K562 (cell line): ENCODE data around the gene GLT1D1. TPM values are rescaled to one million over a fixed set of nuclear protein-coding genes. Genes with fewer than 3 reads are reported as not detected.

ENCODE experiments used
- ATAC-seq: fragments of 200-7000 bp; cut with Tn5 transposase; 3 replicates; pipeline ENCODE4 v1.9.1; 2020; ENCODE audit warnings: moderate library complexity
- BruUV-seq: library from RNA; stranded (reverse); fragments of 400-500 nt; replicated peaks from 2 replicates; lab custom pipeline; 2021; lab: Mats Ljungman, UMichigan
- CTCF ChIA-PET: fragments of 300-600 bp; formaldehyde crosslinking; extraction: SDS; loops from one replicate; lab custom pipeline; 2021; ENCODE audit warnings: low intra/inter-chr PET ratio; lab: Yijun Ruan, JAX
- POLR2A ChIA-PET: fragments of 300-600, 350-650 bp; sonication (Branson Sonifier 250); formaldehyde crosslinking; extraction: SDS; loops from one replicate; lab custom pipeline; 2021; ENCODE audit warnings: antibody characterized with exemption, inconsistent platforms; lab: Yijun Ruan, JAX
- DNase-seq, 4 experiments: peaks; one replicate each; pipeline versions ENCODE4 v3.0.0 to v3.0.0-alpha.2; 2011 to 2018; ENCODE audit warnings: low spot score in 3 of 4, mixed read lengths in 3 of 4; ENCODE audit errors: extremely low read depth in 1 of 4
- FAIRE-seq: peaks from 2 replicates; lab custom pipeline; 2011; peaks lifted over from hg19 to GRCh38; lab: Jason Lieb, UNC
- H2AFZ ChIP-seq: 2 replicates; pipeline ENCODE4 v1.6.0; 2011; ENCODE audit warnings: low read depth, low read length, control low read depth, inconsistent platforms
- H3K27ac ChIP-seq: fragments of 200-600 bp; 3 replicates; pipeline ENCODE4 v1.8.0; 2011; ENCODE audit warnings: low read depth, mild to moderate bottlenecking, control low read depth, inconsistent platforms, low read length, moderate library complexity, mixed read lengths; ENCODE audit errors: extremely low read depth
- H3K27me3 ChIP-seq, 2 experiments: fragments of 300-600 bp in 1 of 2; 2 replicates in 1 of 2; 3 replicates in 1 of 2; pipeline versions ENCODE4 v1.6.0 to v1.8.0; 2011; ENCODE audit warnings: inconsistent platforms in 2 of 2, low read length in 2 of 2, mild to moderate bottlenecking in 1 of 2, mixed read lengths in 1 of 2, moderate library complexity in 1 of 2; ENCODE audit not compliant: control insufficient read depth in 2 of 2, insufficient read depth in 2 of 2
- H3K36me3 ChIP-seq: fragments of 300-600 bp; 3 replicates; pipeline ENCODE4 v1.8.0; 2011; ENCODE audit warnings: mild to moderate bottlenecking, low read length, inconsistent platforms; ENCODE audit not compliant: control insufficient read depth, insufficient read depth
- H3K4me1 ChIP-seq, 2 experiments: fragments of 200-600 bp in 1 of 2; replicated peaks in 1 of 2; 2 replicates in 1 of 2; 3 replicates in 1 of 2; pipeline versions ENCODE4 v1.5.1 to v1.8.0; 2011; ENCODE audit warnings: inconsistent platforms in 2 of 2, low read length in 2 of 2, mild to moderate bottlenecking in 1 of 2, mixed read lengths in 1 of 2, moderate library complexity in 1 of 2; ENCODE audit not compliant: control insufficient read depth in 2 of 2, insufficient read depth in 2 of 2
- H3K4me2 ChIP-seq: 2 replicates; pipeline ENCODE4 v1.6.1; 2011; ENCODE audit warnings: low read length, control low read depth, inconsistent platforms, mixed read lengths; ENCODE audit not compliant: insufficient read depth
- H3K4me3 ChIP-seq: fragments of 200-600 bp; sonication (generic), shearing (Covaris generic); 2 replicates; pipeline ENCODE4 v1.5.1; 2016; ENCODE audit warnings: control low read depth, inconsistent platforms
- H3K79me2 ChIP-seq: fragments of 200-600 bp; 3 replicates; pipeline ENCODE4 v1.8.0; 2011; ENCODE audit warnings: low read length, inconsistent platforms; ENCODE audit not compliant: control insufficient read depth, insufficient read depth
- H3K9ac ChIP-seq, 2 experiments: 2 replicates each; pipeline versions ENCODE4 v1.6.0 to v1.6.1; 2011; ENCODE audit warnings: low read depth in 2 of 2, low read length in 2 of 2, control low read depth in 1 of 2, inconsistent platforms in 1 of 2, mild to moderate bottlenecking in 1 of 2, mixed read lengths in 1 of 2; ENCODE audit not compliant: insufficient read depth in 1 of 2
- H3K9me1 ChIP-seq: one replicate; pipeline ENCODE4 v1.6.0; 2011; ENCODE audit warnings: inconsistent platforms, mild to moderate bottlenecking, low read length, moderate library complexity; ENCODE audit not compliant: control insufficient read depth, insufficient read depth
- H3K9me3 ChIP-seq: replicated peaks from 2 replicates; pipeline ENCODE4 v1.5.1; 2011; ENCODE audit warnings: low read depth, low read length, inconsistent platforms; ENCODE audit not compliant: control insufficient read depth, insufficient read depth
- H4K20me1 ChIP-seq: replicated peaks from 2 replicates; pipeline ENCODE4 v1.6.1; 2011; ENCODE audit warnings: low read length, inconsistent platforms, mixed read lengths; ENCODE audit not compliant: control insufficient read depth, insufficient read depth
- CBFA2T3 ChIP-seq: fragments of 450-650 bp; IDR thresholded peaks from 2 replicates; pipeline ENCODE4 v1.6.1; 2017
- CBX8 ChIP-seq: fragments of 200-600 bp; sonication (generic); IDR thresholded peaks from 2 replicates; pipeline ENCODE4 v1.6.1; 2012; ENCODE audit warnings: borderline replicate concordance, mixed run types, low read depth, mild to moderate bottlenecking, moderate library complexity, mixed read lengths, low read length, control low read depth, inconsistent platforms; ENCODE audit not compliant: poor library complexity, severe bottlenecking; ENCODE audit errors: extremely low read depth
- CLOCK ChIP-seq: fragments of 250-450 bp; sonication (Bioruptor Pico); IDR thresholded peaks from 2 replicates; pipeline ENCODE4 v1.4.0; 2020; ENCODE audit warnings: mild to moderate bottlenecking, moderate library complexity, borderline replicate concordance
- CTCF ChIP-seq, 3 experiments: IDR thresholded peaks in 2 of 3; conservative IDR thresholded peaks in 1 of 3; 2 replicates each; pipeline ENCODE4 v1.5.1; 2011 to 2012; ENCODE audit warnings: low read length in 3 of 3, mild to moderate bottlenecking in 3 of 3, control low read depth in 2 of 3, improper control_type of control experiment in 1 of 3, inconsistent platforms in 1 of 3, low read depth in 1 of 3, mixed read lengths in 1 of 3, moderate library complexity in 1 of 3; ENCODE audit not compliant: insufficient read depth in 2 of 3
- FOXJ3 ChIP-seq: sonication (generic); formaldehyde crosslinking; IDR thresholded peaks from 2 replicates; pipeline ENCODE4 v1.4.0; 2020; ENCODE audit warnings: mild to moderate bottlenecking, missing genetic modification reagents
- PHF20 ChIP-seq: fragments of 450-650 bp; IDR thresholded peaks from 2 replicates; pipeline ENCODE4 v1.6.1; 2018; ENCODE audit not compliant: partially characterized antibody
- PML ChIP-seq: IDR thresholded peaks from 2 replicates; pipeline ENCODE4 v1.6.1; 2012; ENCODE audit warnings: low read length, inconsistent platforms
- SMC3 ChIP-seq: conservative IDR thresholded peaks from 2 replicates; pipeline ENCODE4 v1.6.1; 2011; ENCODE audit warnings: low read depth, low read length, improper control_type of control experiment; ENCODE audit not compliant: insufficient read depth
- ZNF274 ChIP-seq: IDR thresholded peaks from 2 replicates; pipeline ENCODE4 v1.6.1; 2011; ENCODE audit warnings: low read depth, mild to moderate bottlenecking, low read length, moderate library complexity, borderline replicate concordance
- ZNF347 ChIP-seq: fragments of 450-650 bp; formaldehyde crosslinking; IDR thresholded peaks from 2 replicates; pipeline ENCODE4 v1.4.0; 2020; ENCODE audit warnings: low read depth, mild to moderate bottlenecking, moderate library complexity
- ZNF586 ChIP-seq: fragments of 450-650 bp; formaldehyde crosslinking; conservative IDR thresholded peaks from 2 replicates; pipeline ENCODE4 v1.4.0; 2020; ENCODE audit warnings: mild to moderate bottlenecking, moderate library complexity
- WGBS: fragments of 100-300 bp; shearing (Covaris generic); methylation state at CpG from one replicate; pipeline ENCODE4 v1.1.6; 2016; ENCODE audit warnings: low coverage, mixed read lengths; ENCODE audit not compliant: insufficient coverage; ENCODE audit errors: missing lambda C conversion rate; 5-methylcytosine and 5-hydroxymethylcytosine counted together
- in situ Hi-C: fragments of 300-500 bp; cut with MboI; formaldehyde crosslinking; loops from 4 replicates; pipeline ENCODE4 v1.15.0; 2018; ENCODE audit warnings: inconsistent platforms, mixed read lengths
- intact Hi-C: fragments of 100-400 bp; cut with micrococcal nuclease; formaldehyde crosslinking; loops from 2 replicates; pipeline ENCODE4 v1.14.2; 2022
- polyA plus RNA-seq, 8 experiments: library from polyadenylated mRNA; depleted of rRNA in 4 of 8; stranded (reverse) in 5 of 8; unstranded in 3 of 8; fragments of >200 nt; fragmentation: Nextera tagmentation in 2 of 8; fragmentation: Illumina TruSeq in 1 of 8; extraction: Ambion mirVana in 2 of 8; extraction: Trizol in 1 of 8; gene quantifications; 2 replicates each; pipeline versions ENCODE4 v1.2.1 to v1.2.3, GENCODE V29; 2011 to 2014; ENCODE audit warnings: inconsistent platforms in 1 of 8, missing spikeins in 1 of 8
- total RNA-seq, 7 experiments: library from RNA; depleted of rRNA in 6 of 7; stranded (reverse); fragments of >200 nt in 6 of 7; fragmentation: Illumina TruSeq in 2 of 7; extraction: Trizol in 2 of 7; gene quantifications; 2 replicates each; pipeline versions ENCODE4 v1.2.1 to v1.2.3, GENCODE V29; 2011 to 2021; ENCODE audit warnings: low replicate concordance in 1 of 7
- TF ChIP-seq, protein P1 (sequence below): fragments of 450-650 bp; IDR thresholded peaks from 2 replicates; pipeline ENCODE4 v1.7.0; 2016; ENCODE audit warnings: borderline replicate concordance

The GLT1D1 gene
- total and polyA plus RNA-seq, 9 of the 15 experiments (the other 6 are each of a cell fraction or from before 2014, with no cell fraction given), result 0.04 TPM; not detected in 8

GRCh38 chr12:128806573-128806972 is 46.7 kb upstream of the GLT1D1 start (continued):
- no peak for TF ChIP-seq ZNF586
- no peak for TF ChIP-seq SMC3
- no peak for TF ChIP-seq PHF20
- TF ChIP-seq CBX8, result no peak
- TF ChIP-seq, protein P1, sequence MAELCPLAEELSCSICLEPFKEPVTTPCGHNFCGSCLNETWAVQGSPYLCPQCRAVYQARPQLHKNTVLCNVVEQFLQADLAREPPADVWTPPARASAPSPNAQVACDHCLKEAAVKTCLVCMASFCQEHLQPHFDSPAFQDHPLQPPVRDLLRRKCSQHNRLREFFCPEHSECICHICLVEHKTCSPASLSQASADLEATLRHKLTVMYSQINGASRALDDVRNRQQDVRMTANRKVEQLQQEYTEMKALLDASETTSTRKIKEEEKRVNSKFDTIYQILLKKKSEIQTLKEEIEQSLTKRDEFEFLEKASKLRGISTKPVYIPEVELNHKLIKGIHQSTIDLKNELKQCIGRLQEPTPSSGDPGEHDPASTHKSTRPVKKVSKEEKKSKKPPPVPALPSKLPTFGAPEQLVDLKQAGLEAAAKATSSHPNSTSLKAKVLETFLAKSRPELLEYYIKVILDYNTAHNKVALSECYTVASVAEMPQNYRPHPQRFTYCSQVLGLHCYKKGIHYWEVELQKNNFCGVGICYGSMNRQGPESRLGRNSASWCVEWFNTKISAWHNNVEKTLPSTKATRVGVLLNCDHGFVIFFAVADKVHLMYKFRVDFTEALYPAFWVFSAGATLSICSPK, result no peak
- no peak for TF ChIP-seq PML
- TF ChIP-seq FOXJ3 (CRISPR knock-in tag), result no peak

GRCh38 chr12:128807161-128807724 is 46.0 kb upstream of the GLT1D1 start:
- H3K36me3 ChIP-seq, result peaks cover 50% of the 10 kb centered on the region
- WGBS, result 95% methylated on average over 11 of the region's 14 CpGs
- BruUV-seq, result no TSS peak
- intact Hi-C loops, result no loop called here
- DNase-seq (no peak), ATAC-seq (no peak), FAIRE-seq (no peak)
- H3K27ac ChIP-seq, result no peak overlapping the region
- H3K9me1 ChIP-seq, result no peaks in the 10 kb centered on the region
- no peaks in the 10 kb centered on the region for H3K4me1 ChIP-seq
- in situ Hi-C loops, result no loop called here
- POLR2A ChIA-PET, result interaction anchor here (1.3 kb wide), 1 partner anchor 17 kb away, joined by 5 read pairs; the partner anchor contains the start of gene SLC15A4
- no peak overlapping the region for H3K4me3 ChIP-seq
- peaks cover 12% of the 10 kb centered on the region; the same call in 2 of the 3 replicates for H3K79me2 ChIP-seq
- no peak overlapping the region for H2AFZ ChIP-seq
- H3K9ac ChIP-seq, result no peak overlapping the region
- H3K9me3 ChIP-seq, result no peaks in the 10 kb centered on the region
- H4K20me1 ChIP-seq, result no peaks in the 10 kb centered on the region
- no peaks in the 10 kb centered on the region for H3K27me3 ChIP-seq
- no peak overlapping the region for H3K4me2 ChIP-seq
- CTCF ChIA-PET, result no interaction called here
- TF ChIP-seq CTCF (IDR thresholded peaks at IDR 0.05 in 2 of 3, conservative IDR thresholded peaks at IDR 0.05 in 1 of 3; ENCODE audit: insufficient read depth in 2 of 3, low read depth in 1 of 3, low read length in 3 of 3) (no peak), CBFA2T3 (no peak), CLOCK (CRISPR knock-in tag) (no peak), ZNF347 (CRISPR knock-in tag) (no peak), ZNF274 (no peak)
